ENCODE data around the gene NUDT1. TPM values are rescaled to one million over a fixed set of nuclear protein-coding genes. Genes with fewer than 3 reads are reported as not detected.
A peak's percentile ranks its signal among the peaks of the same experiment; 100 is the strongest.

Gene NUDT1
- total RNA-seq, 1 experiment from 2014 or later: 84.7 TPM

- Histone ChIP-seq H3K56ac (ENCODE audit: insufficient read length, low read depth, low read length) (no peak overlapping the region), H3K23me2 (ENCODE audit: insufficient read length, low read depth, low read length, poor library complexity, severe bottlenecking) (no peaks in the 10 kb centered on the region), H4K91ac (ENCODE audit: insufficient read length, low read depth, low read length) (no peak overlapping the region), H3K9me3 (ENCODE audit: control insufficient read depth, low read depth, low read length) (no peaks in the 10 kb centered on the region), H3K14ac (ENCODE audit: insufficient read depth, low read length) (no peak overlapping the region), H3K27me3 (ENCODE audit: insufficient read depth, low read length) (no peaks in the 10 kb centered on the region), H3K4me2 (ENCODE audit: insufficient read depth, insufficient read length, low read length) (no peak overlapping the region), H2BK15ac (ENCODE audit: low read depth, low read length) (no peak overlapping the region), H4K8ac (replicated peaks; ENCODE audit: insufficient read length, low read depth, low read length) (no peak overlapping the region), H2BK20ac (ENCODE audit: low read depth, low read length, poor library complexity, severe bottlenecking) (no peak overlapping the region), H3K27ac (ENCODE audit: insufficient read length, low read depth, low read length) (no peak overlapping the region), H3K79me2 (ENCODE audit: insufficient read depth, low read length) (no peaks in the 10 kb centered on the region), H4K5ac (ENCODE audit: insufficient read length, low read depth, low read length) (no peak overlapping the region), H3K9ac (ENCODE audit: extremely low read depth, insufficient read length, low read length) (no peak overlapping the region), H2AFZ (ENCODE audit: low read length) (no peak overlapping the region), H4K20me1 (ENCODE audit: control insufficient read depth, insufficient read depth, insufficient read length) (no peaks in the 10 kb centered on the region), H3K18ac (ENCODE audit: insufficient read length, low read depth, low read length) (no peak overlapping the region), H3K23ac (ENCODE audit: insufficient read length, low read depth, low read length) (no peak overlapping the region), H3K79me1 (ENCODE audit: insufficient read depth, low read depth, low read length, poor library complexity, severe bottlenecking) (no peaks in the 10 kb centered on the region), H3K4me1 (ENCODE audit: insufficient read depth, low read length) (no peaks in the 10 kb centered on the region), H2AK5ac (ENCODE audit: insufficient read length, low read length) (no peak overlapping the region), H2BK12ac (ENCODE audit: insufficient read length, low read depth, low read length) (no peak overlapping the region), H3K4ac (ENCODE audit: low read depth, low read length) (no peak overlapping the region), H3T11ph (ENCODE audit: low read length) (no peak overlapping the region), H2BK120ac (ENCODE audit: low read depth, low read length, poor library complexity, severe bottlenecking) (no peak overlapping the region), H2BK5ac (ENCODE audit: insufficient read length, low read length) (no peak overlapping the region)
- H3K4me3 Mint-ChIP-seq: no peak overlapping the region
- peak overlapping the region in 1 of 3 experiments; percentile 35; a peak in 1 of 7 replicates for H3K27ac Mint-ChIP-seq
- no peaks in the 10 kb centered on the region for H3K4me1 Mint-ChIP-seq
- H3K27me3 Mint-ChIP-seq (ENCODE audit: low read depth): no peaks in the 10 kb centered on the region
- no peak for DNase-seq
- no CpG with 5 or more reads among the region's 15 CpGs for WGBS (ENCODE audit: extremely low coverage, insufficient read length, low lambda C conversion rate)
- TF ChIP-seq CTCF (conservative IDR thresholded peaks at IDR 0.05): no peak
- H3K36me3 Mint-ChIP-seq (ENCODE audit: insufficient read depth in 1 of 3, low read depth in 3 of 3): peaks cover 53 to 81% (median 81%) of the 10 kb centered on the region in 3 experiments
- H3K9me3 Mint-ChIP-seq: peaks cover 1 to 5% of the 10 kb centered on the region in 2 experiments; a peak in 3 of 5 replicates
Observed at GRCh38 chr7:2211259-2211880, 30.7 kb upstream of the NUDT1 start.
